Spleen (tissue), 7 donors: ENCODE results near the gene GLI2.

Experiments
- POLR2A ChIP-seq, 3 donors: fragments of 450-650 bp; IDR thresholded peaks; one replicate each; pipeline ENCODE4 v1.5.1; 2017; ENCODE audit warnings: antibody characterized with exemption in 3 of 3, mild to moderate bottlenecking in 1 of 3
- TF ChIP-seq, protein P1 (sequence below), 11 experiments: fragments of 200-600 bp in 7 of 11; fragments of 450-650 bp in 4 of 11; sonication (generic) in 4 of 11; IDR thresholded peaks in 8 of 11; conservative IDR thresholded peaks in 3 of 11; 1 replicate in 7 of 11; 2 replicates in 4 of 11; pipeline versions ENCODE4 v1.4.0 to v1.8.0; 2016 to 2021; ENCODE audit warnings: antibody characterized with exemption in 11 of 11, inconsistent platforms in 4 of 11, mild to moderate bottlenecking in 1 of 11
- donor health status: DM: no; HTN: no; CAD: no; lungs with moderate emphysema.
- donor health status: DM: no; HTN: no; CAD: no.
- donor health status: DM: no; HTN: no; CAD: no.

- TF ChIP-seq, protein P1, sequence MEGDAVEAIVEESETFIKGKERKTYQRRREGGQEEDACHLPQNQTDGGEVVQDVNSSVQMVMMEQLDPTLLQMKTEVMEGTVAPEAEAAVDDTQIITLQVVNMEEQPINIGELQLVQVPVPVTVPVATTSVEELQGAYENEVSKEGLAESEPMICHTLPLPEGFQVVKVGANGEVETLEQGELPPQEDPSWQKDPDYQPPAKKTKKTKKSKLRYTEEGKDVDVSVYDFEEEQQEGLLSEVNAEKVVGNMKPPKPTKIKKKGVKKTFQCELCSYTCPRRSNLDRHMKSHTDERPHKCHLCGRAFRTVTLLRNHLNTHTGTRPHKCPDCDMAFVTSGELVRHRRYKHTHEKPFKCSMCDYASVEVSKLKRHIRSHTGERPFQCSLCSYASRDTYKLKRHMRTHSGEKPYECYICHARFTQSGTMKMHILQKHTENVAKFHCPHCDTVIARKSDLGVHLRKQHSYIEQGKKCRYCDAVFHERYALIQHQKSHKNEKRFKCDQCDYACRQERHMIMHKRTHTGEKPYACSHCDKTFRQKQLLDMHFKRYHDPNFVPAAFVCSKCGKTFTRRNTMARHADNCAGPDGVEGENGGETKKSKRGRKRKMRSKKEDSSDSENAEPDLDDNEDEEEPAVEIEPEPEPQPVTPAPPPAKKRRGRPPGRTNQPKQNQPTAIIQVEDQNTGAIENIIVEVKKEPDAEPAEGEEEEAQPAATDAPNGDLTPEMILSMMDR (IDR thresholded peaks at IDR 0.05 in 8 of 11, conservative IDR thresholded peaks at IDR 0.05 in 3 of 11): no peak
- no peak for TF ChIP-seq POLR2A (IDR thresholded peaks at IDR 0.05)
These were observed 41.6 kb downstream of the GLI2 start for GRCh38 chr2:120777170-120777751.
